ENCODE results near the gene JAZF1.

The JAZF1 gene

GRCh38 chr7:28168393-28169158, 12.0 kb downstream of the JAZF1 start:
- H3K9ac ChIP-seq (ENCODE audit: low read length): no peak overlapping the region

GRCh38 chr7:28166982-28167715, 13.4 kb downstream of the JAZF1 start:
- Histone ChIP-seq H3K27ac (ENCODE audit: low read depth, low read length) (no peak overlapping the region), H4K20me1 (ENCODE audit: low read depth, low read length) (peaks cover 9% of the 10 kb centered on the region; the same call in 1 of the 2 replicates), H3K9me2 (replicated peaks; ENCODE audit: insufficient read depth, low read length) (no peaks in the 10 kb centered on the region), H3K4me3 (ENCODE audit: insufficient read depth, low read length, poor library complexity, severe bottlenecking) (no peak overlapping the region), H3K9ac (ENCODE audit: low read length) (no peak overlapping the region), H3K9me3 (ENCODE audit: insufficient read depth, low read length) (no peaks in the 10 kb centered on the region), H2AFZ (ENCODE audit: low read depth, low read length, severe bottlenecking) (no peak overlapping the region), H3F3A (ENCODE audit: insufficient read depth) (no peaks in the 10 kb centered on the region), H3K4me2 (ENCODE audit: low read depth, low read length, poor library complexity, severe bottlenecking) (no peak overlapping the region), H3K36me3 (ENCODE audit: low read length) (no peaks in the 10 kb centered on the region), H3K27me3 (ENCODE audit: low read length) (no peaks in the 10 kb centered on the region), H3K79me2 (ENCODE audit: insufficient read depth, low read length) (no peaks in the 10 kb centered on the region)
- TF ChIP-seq EZH2phosphoT487 (conservative IDR thresholded peaks at IDR 0.05; ENCODE audit: low read length): no peak
- TF ChIP-seq CTCF (IDR thresholded peaks at IDR 0.05; ENCODE audit: insufficient read depth, low read length, poor library complexity, severe bottlenecking): no peak

More at GRCh38 chr7:28168393-28169158, 12.0 kb downstream of the JAZF1 start:
- TF ChIP-seq CTCF (IDR thresholded peaks at IDR 0.05; ENCODE audit: insufficient read depth, low read length, poor library complexity, severe bottlenecking) (no peak), EZH2phosphoT487 (conservative IDR thresholded peaks at IDR 0.05; ENCODE audit: low read length) (no peak)
- Histone ChIP-seq H3K4me2 (ENCODE audit: low read depth, low read length, poor library complexity, severe bottlenecking) (no peak overlapping the region), H3F3A (ENCODE audit: insufficient read depth) (no peaks in the 10 kb centered on the region), H3K27me3 (ENCODE audit: low read length) (no peaks in the 10 kb centered on the region), H3K9me3 (ENCODE audit: insufficient read depth, low read length) (no peaks in the 10 kb centered on the region), H4K20me1 (ENCODE audit: low read depth, low read length) (peaks cover 9% of the 10 kb centered on the region; the same call in 1 of the 2 replicates), H3K27ac (ENCODE audit: low read depth, low read length) (no peak overlapping the region), H2AFZ (ENCODE audit: low read depth, low read length, severe bottlenecking) (no peak overlapping the region), H3K79me2 (ENCODE audit: insufficient read depth, low read length) (no peaks in the 10 kb centered on the region), H3K36me3 (ENCODE audit: low read length) (no peaks in the 10 kb centered on the region), H3K4me3 (ENCODE audit: insufficient read depth, low read length, poor library complexity, severe bottlenecking) (no peak overlapping the region), H3K9me2 (replicated peaks; ENCODE audit: insufficient read depth, low read length) (no peaks in the 10 kb centered on the region)

- Histone ChIP-seq H3K9ac (ENCODE audit: low read length) (no peak overlapping the region), H3K27ac (ENCODE audit: low read depth, low read length) (no peak overlapping the region), H3K27me3 (ENCODE audit: low read length) (no peaks in the 10 kb centered on the region), H3K9me2 (replicated peaks; ENCODE audit: insufficient read depth, low read length) (no peaks in the 10 kb centered on the region), H3K4me3 (ENCODE audit: insufficient read depth, low read length, poor library complexity, severe bottlenecking) (no peak overlapping the region), H3K36me3 (ENCODE audit: low read length) (no peaks in the 10 kb centered on the region), H3K79me2 (ENCODE audit: insufficient read depth, low read length) (no peaks in the 10 kb centered on the region), H2AFZ (ENCODE audit: low read depth, low read length, severe bottlenecking) (no peak overlapping the region), H3K9me3 (ENCODE audit: insufficient read depth, low read length) (no peaks in the 10 kb centered on the region), H3F3A (ENCODE audit: insufficient read depth) (no peaks in the 10 kb centered on the region), H4K20me1 (ENCODE audit: low read depth, low read length) (peaks cover 9% of the 10 kb centered on the region; the same call in 1 of the 2 replicates), H3K4me2 (ENCODE audit: low read depth, low read length, poor library complexity, severe bottlenecking) (no peak overlapping the region)
- TF ChIP-seq CTCF (IDR thresholded peaks at IDR 0.05; ENCODE audit: insufficient read depth, low read length, poor library complexity, severe bottlenecking) (no peak), EZH2phosphoT487 (conservative IDR thresholded peaks at IDR 0.05; ENCODE audit: low read length) (no peak)
Observed at GRCh38 chr7:28165961-28166955, 14.3 kb downstream of the JAZF1 start.

All from SU-DHL-6 (cell line).